ENCODE measurements around the gene MARS1.

The MARS1 gene

GRCh38 chr12:57539134-57539768 lies 51.4 kb downstream of the MARS1 start:
- Histone ChIP-seq H3K27ac (ENCODE audit: low read length) (no peak overlapping the region), H3K36me3 (replicated peaks; ENCODE audit: insufficient read depth, low read length) (no peaks in the 10 kb centered on the region), H3K4me1 (ENCODE audit: low read length) (no peaks in the 10 kb centered on the region), H3K4me2 (ENCODE audit: low read depth, low read length) (no peak overlapping the region), H3F3A (ENCODE audit: insufficient read depth, low read length) (no peaks in the 10 kb centered on the region), H4K20me1 (ENCODE audit: insufficient read depth, low read length) (no peaks in the 10 kb centered on the region), H3K9me2 (replicated peaks; ENCODE audit: insufficient read depth, low read length) (no peaks in the 10 kb centered on the region), H3K79me2 (ENCODE audit: low read length) (0 out of 2 replicates have a peak, but pooled peaks cover 6% of the 10 kb centered on the region), H3K9me3 (replicated peaks; ENCODE audit: insufficient read depth, low read length) (no peaks in the 10 kb centered on the region), H3K9ac (ENCODE audit: low read length) (no peak overlapping the region), H2AFZ (ENCODE audit: low read length) (no peak overlapping the region), H3K27me3 (replicated peaks; ENCODE audit: insufficient read depth, low read length) (no peaks in the 10 kb centered on the region), H3K4me3 (ENCODE audit: low read length) (no peak overlapping the region)
- DNase-seq = no peak
- TF ChIP-seq CTCF (IDR thresholded peaks at IDR 0.05; ENCODE audit: low read length) = no peak
- TF ChIP-seq EZH2 (optimal IDR thresholded peaks at IDR 0.05; ENCODE audit: low read depth, low read length) = no peak
- TF ChIP-seq EZH2phosphoT487 (IDR thresholded peaks at IDR 0.05; ENCODE audit: low read length) = no peak

GRCh38 chr12:57541001-57541400 lies 53.1 kb downstream of the MARS1 start:
- Histone ChIP-seq H3K27me3 (replicated peaks; ENCODE audit: insufficient read depth, low read length) (no peaks in the 10 kb centered on the region), H3K4me2 (ENCODE audit: low read depth, low read length) (no peak overlapping the region), H3K4me1 (ENCODE audit: low read length) (peaks cover 7% of the 10 kb centered on the region; the same call in 1 of the 2 replicates), H3K27ac (ENCODE audit: low read length) (no peak overlapping the region), H3K9me2 (replicated peaks; ENCODE audit: insufficient read depth, low read length) (no peaks in the 10 kb centered on the region), H3K79me2 (ENCODE audit: low read length) (peaks cover 21% of the 10 kb centered on the region), H4K20me1 (ENCODE audit: insufficient read depth, low read length) (no peaks in the 10 kb centered on the region), H3K36me3 (replicated peaks; ENCODE audit: insufficient read depth, low read length) (no peaks in the 10 kb centered on the region), H3K9ac (ENCODE audit: low read length) (no peak overlapping the region), H3F3A (ENCODE audit: insufficient read depth, low read length) (no peaks in the 10 kb centered on the region), H2AFZ (ENCODE audit: low read length) (no peak overlapping the region), H3K9me3 (replicated peaks; ENCODE audit: insufficient read depth, low read length) (no peaks in the 10 kb centered on the region), H3K4me3 (ENCODE audit: low read length) (no peak overlapping the region)
- DNase-seq = no peak
- TF ChIP-seq EZH2 (optimal IDR thresholded peaks at IDR 0.05; ENCODE audit: low read depth, low read length) (no peak), CTCF (IDR thresholded peaks at IDR 0.05; ENCODE audit: low read length) (no peak), EZH2phosphoT487 (IDR thresholded peaks at IDR 0.05; ENCODE audit: low read length) (no peak)

- Histone ChIP-seq H3K4me3 (ENCODE audit: low read length) (no peak overlapping the region), H3F3A (ENCODE audit: insufficient read depth, low read length) (no peaks in the 10 kb centered on the region), H3K79me2 (ENCODE audit: low read length) (peaks cover 28% of the 10 kb centered on the region), H2AFZ (ENCODE audit: low read length) (no peak overlapping the region), H4K20me1 (ENCODE audit: insufficient read depth, low read length) (no peaks in the 10 kb centered on the region), H3K9me3 (replicated peaks; ENCODE audit: insufficient read depth, low read length) (no peaks in the 10 kb centered on the region), H3K27ac (ENCODE audit: low read length) (no peak overlapping the region), H3K9me2 (replicated peaks; ENCODE audit: insufficient read depth, low read length) (no peaks in the 10 kb centered on the region), H3K4me1 (ENCODE audit: low read length) (peaks cover 10% of the 10 kb centered on the region; the same call in 1 of the 2 replicates), H3K4me2 (ENCODE audit: low read depth, low read length) (no peak overlapping the region), H3K27me3 (replicated peaks; ENCODE audit: insufficient read depth, low read length) (no peaks in the 10 kb centered on the region), H3K9ac (ENCODE audit: low read length) (no peak overlapping the region), H3K36me3 (replicated peaks; ENCODE audit: insufficient read depth, low read length) (no peaks in the 10 kb centered on the region)
- TF ChIP-seq CTCF (IDR thresholded peaks at IDR 0.05; ENCODE audit: low read length) = no peak
- no peak for TF ChIP-seq EZH2phosphoT487 (IDR thresholded peaks at IDR 0.05; ENCODE audit: low read length)
- TF ChIP-seq EZH2 (optimal IDR thresholded peaks at IDR 0.05; ENCODE audit: low read depth, low read length) = no peak
- DNase-seq = no peak
Observed at GRCh38 chr12:57541717-57542116, 53.8 kb downstream of the MARS1 start.
